ENCODE data around the gene TNNI3K.

Gene TNNI3K

GRCh38 chr1:74498901-74499300 lies 263.7 kb downstream of the TNNI3K start:
- no peak for DNase-seq (ENCODE audit: low read depth in 3 of 3, low spot score in 1 of 3)

- DNase-seq (ENCODE audit: low read depth in 3 of 3, low spot score in 1 of 3), result no peak
Observed at GRCh38 chr1:74502432-74502831, 267.2 kb downstream of the TNNI3K start.

- DNase-seq (ENCODE audit: low read depth in 3 of 3, low spot score in 1 of 3), result no peak
Observed at GRCh38 chr1:74502858-74503257, 267.7 kb downstream of the TNNI3K start.

GRCh38 chr1:74504125-74504932 lies 269.1 kb downstream of the TNNI3K start:
- DNase-seq (ENCODE audit: low read depth in 3 of 3, low spot score in 1 of 3), result peak in 1 of 3 donors; percentile 1

GRCh38 chr1:74504933-74505512 lies 269.8 kb downstream of the TNNI3K start:
- no peak for DNase-seq (ENCODE audit: low read depth in 3 of 3, low spot score in 1 of 3)

GRCh38 chr1:74505928-74506710 lies 270.9 kb downstream of the TNNI3K start:
- DNase-seq (ENCODE audit: low read depth in 3 of 3, low spot score in 1 of 3), result no peak

GRCh38 chr1:74508449-74508848 lies 273.3 kb downstream of the TNNI3K start:
- DNase-seq (ENCODE audit: low read depth in 3 of 3, low spot score in 1 of 3), result no peak

- no peak for DNase-seq (ENCODE audit: low read depth in 3 of 3, low spot score in 1 of 3)
Observed at GRCh38 chr1:74512170-74512915, 277.2 kb downstream of the TNNI3K start, which contains the start of gene LRRC53. TSS of gene LRRC53 (minus strand) at chr1:74512611. CDS start at chr1:74483349, 29,262 bp downstream.

- no peak for DNase-seq (ENCODE audit: low read depth in 3 of 3, low spot score in 1 of 3)
Observed at GRCh38 chr1:74513411-74514300, 278.5 kb downstream of the TNNI3K start.

GRCh38 chr1:74517599-74518051 lies 282.4 kb downstream of the TNNI3K start:
- DNase-seq (ENCODE audit: low read depth in 3 of 3, low spot score in 1 of 3), result no peak

GRCh38 chr1:74522148-74522547 lies 287.0 kb downstream of the TNNI3K start:
- DNase-seq (ENCODE audit: low read depth in 3 of 3, low spot score in 1 of 3), result no peak

- no peak for DNase-seq (ENCODE audit: low read depth in 3 of 3, low spot score in 1 of 3)
Observed at GRCh38 chr1:74523873-74524480, 288.8 kb downstream of the TNNI3K start.

GRCh38 chr1:74526708-74527107 lies 291.5 kb downstream of the TNNI3K start:
- no peak for DNase-seq (ENCODE audit: low read depth in 3 of 3, low spot score in 1 of 3)

- no peak for DNase-seq (ENCODE audit: low read depth in 3 of 3, low spot score in 1 of 3)
Observed at GRCh38 chr1:74528123-74528522, 292.9 kb downstream of the TNNI3K start.

- DNase-seq (ENCODE audit: low read depth in 3 of 3, low spot score in 1 of 3), result no peak
Observed at GRCh38 chr1:74530892-74531291, 295.7 kb downstream of the TNNI3K start.

GRCh38 chr1:74531796-74532195 lies 296.6 kb downstream of the TNNI3K start:
- no peak for DNase-seq (ENCODE audit: low read depth in 3 of 3, low spot score in 1 of 3)

- DNase-seq (ENCODE audit: low read depth in 3 of 3, low spot score in 1 of 3), result no peak
Observed at GRCh38 chr1:74534241-74534640, 299.1 kb downstream of the TNNI3K start.

- no peak for DNase-seq (ENCODE audit: low read depth in 3 of 3, low spot score in 1 of 3)
Observed at GRCh38 chr1:74545821-74546220, 310.6 kb downstream of the TNNI3K start.

GRCh38 chr1:74548961-74549750 lies 314.0 kb downstream of the TNNI3K start:
- no peak for DNase-seq (ENCODE audit: low read depth in 3 of 3, low spot score in 1 of 3)
